Measurements from ENCODE around the gene PRAMEF15. TPM values are rescaled to one million over a fixed set of nuclear protein-coding genes. Genes with fewer than 3 reads are reported as not detected.
"Not testable (repeated sequence)": the region's sequence is repeated elsewhere in the genome, so short reads cannot be mapped to it uniquely, and the experiment has no call there.

PRAMEF15 gene
- not detected for total RNA-seq
- long read RNA-seq: 0 reads

- ATAC-seq; H3K27me3 ChIP-seq (ENCODE audit: low read depth); H3K4me1 ChIP-seq; H3K9me3 ChIP-seq; H3K36me3 ChIP-seq; intact Hi-C loops (cut with DNase I); DNase-seq; H3K4me3 ChIP-seq; H3K27ac ChIP-seq: not testable (repeated sequence)
These were observed at the start of gene PRAMEF15 for GRCh38 chr1:13315281-13315680. Gene PRAMEF15 (plus strand): TSS chr1:13315581. CDS start chr1:13318408, 2,827 bp downstream.

- intact Hi-C loops (cut with DNase I); H3K4me3 ChIP-seq; DNase-seq; H3K9me3 ChIP-seq; H3K27ac ChIP-seq; H3K4me1 ChIP-seq; H3K36me3 ChIP-seq; H3K27me3 ChIP-seq (ENCODE audit: low read depth): not testable (repeated sequence)
- ATAC-seq: peak in 1 of 2 donors; percentile 58
These were observed 38.4 kb upstream of the PRAMEF15 start for GRCh38 chr1:13277016-13277415.

- H3K4me3 ChIP-seq; DNase-seq; ATAC-seq; H3K4me1 ChIP-seq; H3K27me3 ChIP-seq (ENCODE audit: low read depth); H3K9me3 ChIP-seq; intact Hi-C loops (cut with DNase I); H3K27ac ChIP-seq; H3K36me3 ChIP-seq: not testable (repeated sequence)
These were observed 35.8 kb upstream of the PRAMEF15 start for GRCh38 chr1:13279617-13280016.

GRCh38 chr1:13285037-13285436 is 30.3 kb upstream of the PRAMEF15 start, which contains the start of gene PRAMEF8:
Gene PRAMEF8 (minus strand): TSS chr1:13285137. CDS start chr1:13284091, 1,046 bp downstream.
- ATAC-seq; H3K27ac ChIP-seq; H3K27me3 ChIP-seq (ENCODE audit: low read depth); DNase-seq; H3K4me3 ChIP-seq; H3K4me1 ChIP-seq; H3K36me3 ChIP-seq; H3K9me3 ChIP-seq; intact Hi-C loops (cut with DNase I): not testable (repeated sequence)

- peak in 1 of 2 donors; percentile 40 for ATAC-seq
- H3K9me3 ChIP-seq; intact Hi-C loops (cut with DNase I); H3K4me3 ChIP-seq; H3K36me3 ChIP-seq; H3K27ac ChIP-seq; H3K27me3 ChIP-seq (ENCODE audit: low read depth); H3K4me1 ChIP-seq; DNase-seq: not testable (repeated sequence)
These were observed 26.4 kb upstream of the PRAMEF15 start for GRCh38 chr1:13289030-13289429.

GRCh38 chr1:13297216-13297931 is 18.0 kb upstream of the PRAMEF15 start:
- DNase-seq; H3K27ac ChIP-seq; H3K9me3 ChIP-seq; H3K36me3 ChIP-seq; H3K27me3 ChIP-seq (ENCODE audit: low read depth); H3K4me1 ChIP-seq; intact Hi-C loops (cut with DNase I); H3K4me3 ChIP-seq; ATAC-seq: not testable (repeated sequence)

GRCh38 chr1:13298699-13299098 is 16.7 kb upstream of the PRAMEF15 start:
- DNase-seq; intact Hi-C loops (cut with DNase I): not testable (repeated sequence)

GRCh38 chr1:13302197-13302596 is 13.2 kb upstream of the PRAMEF15 start:
- H3K4me1 ChIP-seq; H3K9me3 ChIP-seq; DNase-seq; H3K27me3 ChIP-seq (ENCODE audit: low read depth); H3K27ac ChIP-seq; ATAC-seq; intact Hi-C loops (cut with DNase I); H3K36me3 ChIP-seq; H3K4me3 ChIP-seq: not testable (repeated sequence)

More at GRCh38 chr1:13298699-13299098, 16.7 kb upstream of the PRAMEF15 start:
- H3K9me3 ChIP-seq; H3K27me3 ChIP-seq (ENCODE audit: low read depth); H3K36me3 ChIP-seq; H3K4me1 ChIP-seq; ATAC-seq; H3K27ac ChIP-seq; H3K4me3 ChIP-seq: not testable (repeated sequence)

GRCh38 chr1:13303239-13303638 is 12.1 kb upstream of the PRAMEF15 start, which contains the start of gene PRAMEF33:
Gene PRAMEF33 (plus strand): TSS chr1:13303539. CDS start chr1:13305955, 2,416 bp downstream.
- H3K4me1 ChIP-seq; H3K36me3 ChIP-seq; H3K27ac ChIP-seq; H3K4me3 ChIP-seq; ATAC-seq; H3K9me3 ChIP-seq; DNase-seq; intact Hi-C loops (cut with DNase I); H3K27me3 ChIP-seq (ENCODE audit: low read depth): not testable (repeated sequence)

GRCh38 chr1:13342496-13342895 is 27.1 kb downstream of the PRAMEF15 start:
- H3K4me3 ChIP-seq; H3K27ac ChIP-seq; ATAC-seq; H3K36me3 ChIP-seq; H3K4me1 ChIP-seq; H3K9me3 ChIP-seq; DNase-seq; intact Hi-C loops (cut with DNase I); H3K27me3 ChIP-seq (ENCODE audit: low read depth): not testable (repeated sequence)

GRCh38 chr1:13347034-13347433 is 31.7 kb downstream of the PRAMEF15 start, which contains the start of gene PRAMEF14:
Gene PRAMEF14 (minus strand): TSS chr1:13347134. CDS start chr1:13345314, 1,820 bp downstream.
- H3K27me3 ChIP-seq (ENCODE audit: low read depth); H3K9me3 ChIP-seq; H3K36me3 ChIP-seq; DNase-seq; H3K27ac ChIP-seq; H3K4me1 ChIP-seq; ATAC-seq; H3K4me3 ChIP-seq; intact Hi-C loops (cut with DNase I): not testable (repeated sequence)

GRCh38 chr1:13353476-13353875 is 38.1 kb downstream of the PRAMEF15 start:
- H3K36me3 ChIP-seq; DNase-seq; ATAC-seq; H3K27me3 ChIP-seq (ENCODE audit: low read depth); H3K27ac ChIP-seq; intact Hi-C loops (cut with DNase I); H3K4me3 ChIP-seq; H3K4me1 ChIP-seq; H3K9me3 ChIP-seq: not testable (repeated sequence)

GRCh38 chr1:13354475-13354874 is 39.1 kb downstream of the PRAMEF15 start:
- H3K27ac ChIP-seq; ATAC-seq; intact Hi-C loops (cut with DNase I); DNase-seq; H3K27me3 ChIP-seq (ENCODE audit: low read depth); H3K4me3 ChIP-seq; H3K9me3 ChIP-seq; H3K4me1 ChIP-seq; H3K36me3 ChIP-seq: not testable (repeated sequence)
